GM13976 (cell line): ENCODE measurements around the gene FXYD7.
"Not testable (repeated sequence)": the region's sequence is repeated elsewhere in the genome, so short reads cannot be mapped to it uniquely, and the experiment has no call there.

Experiments
- DNase-seq: peaks from one replicate; pipeline ENCODE4 v3.0.0; 2012; ENCODE audit warnings: low spot score
- CTCF ChIP-seq: IDR thresholded peaks from 2 replicates; pipeline ENCODE4 v1.5.1; 2012; ENCODE audit warnings: borderline replicate concordance, mild to moderate bottlenecking; ENCODE audit not compliant: insufficient read depth; ENCODE audit errors: extremely low read depth, missing control alignments, control extremely low read depth
- in situ Hi-C: fragments of 300-500 bp; cut with MboI; formaldehyde crosslinking; loops from one replicate; pipeline ENCODE4 v1.12.0; 2022; ENCODE audit warnings: low sequenced_read_pairs, mixed read lengths, inconsistent platforms; ENCODE audit not compliant: unreplicated experiment

FXYD7 gene

GRCh38 chr19:35181387-35181786 is 38.3 kb downstream of the FXYD7 start:
- no peak for DNase-seq
- in situ Hi-C loops = no loop called here
- TF ChIP-seq CTCF = no peak

DNA sequence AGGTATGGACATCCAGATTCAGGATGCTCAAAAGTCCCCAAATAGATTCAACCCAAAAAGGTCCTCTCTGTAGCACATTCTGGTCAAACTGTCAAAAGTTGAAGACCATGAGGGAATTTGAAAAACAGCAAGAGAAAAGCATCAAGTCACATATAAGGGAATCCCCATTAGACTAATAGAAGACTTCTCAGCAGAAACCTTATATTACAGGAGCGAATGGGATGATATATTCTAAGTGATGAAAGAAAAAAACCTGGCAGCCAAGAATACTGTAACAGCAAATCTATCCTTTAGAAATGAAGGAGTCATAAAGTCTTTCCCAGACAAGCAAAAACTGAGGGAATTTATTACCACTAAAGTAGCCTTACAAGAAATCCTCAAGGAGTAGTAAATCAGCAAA is 41.2 kb downstream of the FXYD7 start:
- in situ Hi-C loops = no loop called here
- TF ChIP-seq CTCF = no peak
- no peak for DNase-seq

DNA sequence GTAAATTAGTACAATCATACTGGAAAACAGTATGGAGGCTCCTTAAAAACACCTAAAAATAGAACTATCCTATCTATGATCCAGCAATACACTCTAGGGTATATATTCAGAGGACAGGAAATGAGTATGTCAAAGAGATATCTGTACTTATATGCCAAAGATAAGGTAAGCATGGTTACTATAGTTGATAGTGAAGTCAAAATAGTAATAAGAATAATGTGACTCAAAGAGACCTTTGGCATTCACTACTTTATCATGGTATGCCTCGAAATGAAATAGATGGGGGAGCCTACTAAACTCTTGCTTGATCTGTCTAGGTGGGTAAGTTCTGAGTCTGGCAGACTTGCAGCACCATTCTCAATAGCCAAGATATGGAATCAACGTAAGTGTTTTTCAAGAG is 41.8 kb downstream of the FXYD7 start:
- DNase-seq = no peak
- no peak for TF ChIP-seq CTCF
- in situ Hi-C loops = no loop called here

DNA sequence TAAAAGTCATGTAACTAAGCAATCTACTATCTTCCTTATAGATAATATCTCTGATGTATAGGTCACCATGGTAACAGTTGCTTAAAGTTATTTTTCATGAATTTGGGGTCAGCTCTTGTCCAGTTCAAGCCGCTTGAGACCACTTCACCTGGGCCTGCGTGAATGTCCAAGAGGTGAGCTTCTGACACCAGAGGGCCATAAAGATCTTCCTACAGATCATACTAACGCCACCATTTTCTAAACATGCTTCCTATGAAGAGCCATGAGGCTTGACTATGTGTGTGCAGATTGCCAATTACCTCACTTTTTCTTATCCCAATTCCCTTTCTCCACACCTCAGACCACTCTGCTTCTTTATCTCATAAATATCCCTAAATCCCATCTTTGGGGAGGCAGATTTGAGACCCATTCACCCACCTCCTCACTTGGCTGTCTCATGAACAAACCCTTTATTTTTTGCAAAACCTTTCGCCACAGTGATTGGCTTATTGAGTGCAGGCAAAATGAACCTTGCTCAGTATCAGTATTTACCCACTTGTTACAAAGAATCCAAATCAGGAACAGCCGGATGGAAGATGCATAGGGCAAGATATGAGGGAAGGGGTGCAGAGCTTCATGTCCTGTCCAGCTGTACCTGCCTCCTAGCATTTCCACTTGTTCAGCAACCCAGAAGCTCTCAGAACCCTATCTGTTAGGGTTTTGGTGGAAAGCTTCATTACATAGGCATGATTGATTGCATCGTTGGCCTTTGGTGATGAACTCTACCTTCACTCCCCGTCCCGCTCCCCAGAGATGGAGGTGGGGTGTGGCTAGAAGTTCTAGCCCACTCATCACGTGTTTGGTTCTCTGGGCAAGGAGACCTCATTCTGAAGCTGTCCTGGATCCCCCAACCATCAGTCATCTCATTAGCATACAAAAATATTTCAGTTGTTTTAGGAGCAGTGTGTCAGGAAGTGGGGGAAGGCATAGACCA is 51.2 kb downstream of the FXYD7 start:
- no peak for TF ChIP-seq CTCF
- DNase-seq = no peak
- in situ Hi-C loops = no loop called here

DNA sequence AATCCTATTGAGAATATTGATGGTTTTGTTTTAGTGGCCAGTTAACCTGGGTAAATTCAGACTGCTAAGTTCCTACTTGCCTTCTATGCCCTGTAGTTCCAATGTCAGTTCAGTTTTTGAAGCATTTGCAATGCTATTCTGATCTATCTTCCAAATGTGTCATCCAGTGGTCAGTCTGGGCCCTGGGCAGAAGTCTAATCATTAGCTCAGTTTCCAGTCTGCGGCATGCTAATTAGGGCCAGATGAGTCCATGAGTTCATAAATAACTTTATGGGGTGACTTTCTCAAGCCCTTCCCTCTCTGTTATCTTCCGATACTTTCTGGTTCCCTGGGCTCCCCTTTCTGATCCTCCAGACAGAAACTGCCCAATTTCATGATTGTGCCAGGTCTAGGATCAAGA is 52.8 kb downstream of the FXYD7 start:
- DNase-seq = no peak
- no peak for TF ChIP-seq CTCF
- in situ Hi-C loops = no loop called here

DNA sequence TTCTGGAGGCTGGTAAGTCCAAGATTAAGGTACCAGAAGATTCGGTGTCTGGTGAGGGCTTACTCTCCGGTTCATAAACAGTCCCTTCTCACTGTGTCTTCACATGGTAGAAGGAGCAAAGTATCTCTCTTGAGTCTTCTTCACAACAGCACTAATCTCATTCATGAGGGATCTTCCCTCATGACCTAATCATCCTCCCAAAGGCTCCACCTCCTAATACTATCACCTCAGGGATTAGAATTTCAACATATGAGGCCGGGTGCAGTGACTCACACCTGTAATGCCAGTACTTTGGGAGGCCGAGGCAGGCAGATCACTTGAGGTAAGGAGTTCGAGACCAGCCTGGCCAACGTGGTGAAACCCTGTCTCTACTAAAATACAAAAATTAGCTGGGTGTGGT is 53.8 kb downstream of the FXYD7 start:
- in situ Hi-C loops, DNase-seq: not testable (repeated sequence)

GRCh38 chr19:35199481-35199880 is 56.4 kb downstream of the FXYD7 start:
- no peak for DNase-seq
- in situ Hi-C loops = no loop called here
- TF ChIP-seq CTCF = no peak
